Neuron (in vitro differentiated cells): ENCODE data around the gene FARP2.
"Not testable (repeated sequence)": the region's sequence is repeated elsewhere in the genome, so short reads cannot be mapped to it uniquely, and the experiment has no call there.

Source experiments
- H2AFZ ChIP-seq: one replicate; pipeline ENCODE4 v1.6.1; 2013; ENCODE audit warnings: low read depth, mild to moderate bottlenecking, inconsistent platforms, low read length, moderate library complexity
- H3K27me3 ChIP-seq: one replicate; pipeline ENCODE4 v1.6.1; 2013; ENCODE audit warnings: low read length; ENCODE audit not compliant: insufficient read depth
- H3K36me3 ChIP-seq: one replicate; pipeline ENCODE4 v1.6.1; 2013; ENCODE audit warnings: low read length; ENCODE audit not compliant: insufficient read depth
- H3K4me1 ChIP-seq: one replicate; pipeline ENCODE4 v1.6.1; 2013; ENCODE audit warnings: low read length; ENCODE audit not compliant: insufficient read depth
- H3K4me3 ChIP-seq: 2 replicates; pipeline ENCODE4 v1.5.1; 2013; ENCODE audit warnings: mild to moderate bottlenecking, low read length, moderate library complexity
- H3K9me3 ChIP-seq: one replicate; pipeline ENCODE4 v1.6.1; 2013; ENCODE audit warnings: low read length

The FARP2 gene

GRCh38 chr2:241413929-241414580, 58.0 kb downstream of the FARP2 start:
- peaks cover 58% of the 10 kb centered on the region for H3K36me3 ChIP-seq
- no peaks in the 10 kb centered on the region for H3K9me3 ChIP-seq
- no peaks in the 10 kb centered on the region for H3K27me3 ChIP-seq
- H2AFZ ChIP-seq, result no peak overlapping the region
- no peaks in the 10 kb centered on the region for H3K4me1 ChIP-seq
- no peak overlapping the region for H3K4me3 ChIP-seq

GRCh38 chr2:241415196-241415595, 59.1 kb downstream of the FARP2 start:
- Histone ChIP-seq H3K4me3 (no peak overlapping the region), H2AFZ (no peak overlapping the region), H3K36me3 (peaks cover 59% of the 10 kb centered on the region), H3K9me3 (no peaks in the 10 kb centered on the region), H3K4me1 (no peaks in the 10 kb centered on the region), H3K27me3 (no peaks in the 10 kb centered on the region)

- H3K4me3 ChIP-seq, result no peak overlapping the region
- no peaks in the 10 kb centered on the region for H3K4me1 ChIP-seq
- no peak overlapping the region for H2AFZ ChIP-seq
- peaks cover under 1% of the 10 kb centered on the region for H3K9me3 ChIP-seq
- peaks cover 53% of the 10 kb centered on the region for H3K36me3 ChIP-seq
- H3K27me3 ChIP-seq, result no peaks in the 10 kb centered on the region
Measured at GRCh38 chr2:241417626-241418025, 61.5 kb downstream of the FARP2 start.

GRCh38 chr2:241421330-241421729, 65.2 kb downstream of the FARP2 start:
- Histone ChIP-seq H3K9me3 (peaks cover 9% of the 10 kb centered on the region), H3K4me1 (no peaks in the 10 kb centered on the region), H3K4me3 (no peak overlapping the region), H3K36me3 (peaks cover 27% of the 10 kb centered on the region), H3K27me3 (no peaks in the 10 kb centered on the region), H2AFZ (no peak overlapping the region)

GRCh38 chr2:241421942-241422341, 65.9 kb downstream of the FARP2 start:
- not testable (repeated sequence) for H3K4me1 ChIP-seq, H2AFZ ChIP-seq, H3K4me3 ChIP-seq, H3K9me3 ChIP-seq, H3K27me3 ChIP-seq
- H3K36me3 ChIP-seq, result peaks cover 25% of the 10 kb centered on the region

- Histone ChIP-seq H3K4me3 (no peak overlapping the region), H2AFZ (no peak overlapping the region), H3K9me3 (peaks cover 9% of the 10 kb centered on the region), H3K36me3 (peaks cover 25% of the 10 kb centered on the region), H3K4me1 (no peaks in the 10 kb centered on the region), H3K27me3 (no peaks in the 10 kb centered on the region)
Measured at GRCh38 chr2:241422350-241422749, 66.3 kb downstream of the FARP2 start.

GRCh38 chr2:241423489-241423888, 67.4 kb downstream of the FARP2 start:
- not testable (repeated sequence) for H3K4me1 ChIP-seq, H3K27me3 ChIP-seq, H3K4me3 ChIP-seq, H2AFZ ChIP-seq, H3K9me3 ChIP-seq
- peaks cover 19% of the 10 kb centered on the region for H3K36me3 ChIP-seq

- Histone ChIP-seq H3K4me3 (no peak overlapping the region), H3K36me3 (peaks cover 27% of the 10 kb centered on the region), H2AFZ (no peak overlapping the region), H3K4me1 (no peaks in the 10 kb centered on the region), H3K9me3 (peaks cover 20% of the 10 kb centered on the region), H3K27me3 (no peaks in the 10 kb centered on the region)
Measured at GRCh38 chr2:241425368-241425767, 69.3 kb downstream of the FARP2 start.

GRCh38 chr2:241430178-241430577, 74.1 kb downstream of the FARP2 start:
- Histone ChIP-seq H3K4me3 (no peak overlapping the region), H3K27me3 (no peaks in the 10 kb centered on the region), H3K36me3 (peaks cover 48% of the 10 kb centered on the region), H3K9me3 (peaks cover 16% of the 10 kb centered on the region), H2AFZ (no peak overlapping the region), H3K4me1 (no peaks in the 10 kb centered on the region)

- Histone ChIP-seq H3K9me3 (peaks cover 16% of the 10 kb centered on the region), H2AFZ (no peak overlapping the region), H3K4me3 (no peak overlapping the region), H3K4me1 (no peaks in the 10 kb centered on the region), H3K36me3 (peaks cover 61% of the 10 kb centered on the region), H3K27me3 (no peaks in the 10 kb centered on the region)
Measured at GRCh38 chr2:241432824-241433448, 76.9 kb downstream of the FARP2 start.

- H3K36me3 ChIP-seq, result peaks cover 60% of the 10 kb centered on the region
- H3K4me1 ChIP-seq, result no peaks in the 10 kb centered on the region
- peaks cover 2% of the 10 kb centered on the region for H3K9me3 ChIP-seq
- no peaks in the 10 kb centered on the region for H3K27me3 ChIP-seq
- no peak overlapping the region for H3K4me3 ChIP-seq
- no peak overlapping the region for H2AFZ ChIP-seq
Measured at GRCh38 chr2:241437179-241437578, 81.1 kb downstream of the FARP2 start.

- peaks cover 51% of the 10 kb centered on the region for H3K36me3 ChIP-seq
- no peaks in the 10 kb centered on the region for H3K27me3 ChIP-seq
- H3K4me1 ChIP-seq, result no peaks in the 10 kb centered on the region
- no peak overlapping the region for H3K4me3 ChIP-seq
- peaks cover 2% of the 10 kb centered on the region for H3K9me3 ChIP-seq
- no peak overlapping the region for H2AFZ ChIP-seq
Measured at GRCh38 chr2:241441492-241441891, 85.4 kb downstream of the FARP2 start.

GRCh38 chr2:241443486-241444223, 87.6 kb downstream of the FARP2 start:
- no peaks in the 10 kb centered on the region for H3K27me3 ChIP-seq
- H3K4me1 ChIP-seq, result no peaks in the 10 kb centered on the region
- H3K9me3 ChIP-seq, result no peaks in the 10 kb centered on the region
- H3K36me3 ChIP-seq, result peaks cover 38% of the 10 kb centered on the region
- H3K4me3 ChIP-seq, result no peak overlapping the region
- no peak overlapping the region for H2AFZ ChIP-seq
